GM23248 (cell line): ENCODE results near the gene FHDC1.

ENCODE experiments used
- EZH2 ChIP-seq: fragments of 200-600 bp; sonication (generic); IDR thresholded peaks from 2 replicates; pipeline ENCODE4 v1.6.1; 2018; ENCODE audit warnings: antibody characterized with exemption, mild to moderate bottlenecking; ENCODE audit not compliant: insufficient read depth, poor library complexity, severe bottlenecking
- EZH2phosphoT487 ChIP-seq: fragments of 200-600 bp; sonication (generic); IDR thresholded peaks from 2 replicates; pipeline ENCODE4 v1.6.1; 2018; ENCODE audit warnings: antibody characterized with exemption, moderate library complexity, mild to moderate bottlenecking, low read depth; ENCODE audit not compliant: insufficient read depth

- TF ChIP-seq EZH2, result no peak
- no peak for TF ChIP-seq EZH2phosphoT487
Measured at GRCh38 chr4:152892974-152893373, 43.1 kb upstream of the FHDC1 start.
